Mesenchymal stem cell (in vitro differentiated cells and primary cell): ENCODE measurements around the gene HIGD1C. TPM values are rescaled to one million over a fixed set of nuclear protein-coding genes. Genes with fewer than 3 reads are reported as not detected.
"Not testable (repeated sequence)": the region's sequence is repeated elsewhere in the genome, so short reads cannot be mapped to it uniquely, and the experiment has no call there.

Experiments
- DNase-seq: peaks from one replicate; pipeline ENCODE4 v3.0.0-alpha.2; 2013
- H2AFZ ChIP-seq: one replicate; pipeline ENCODE4 v1.6.1; 2013; ENCODE audit warnings: low read depth, mild to moderate bottlenecking, control low read depth, inconsistent platforms, low read length, moderate library complexity
- H2AK5ac ChIP-seq: 2 replicates; pipeline ENCODE4 v1.6.1; 2013; ENCODE audit warnings: low read length, moderate library complexity, mild to moderate bottlenecking, inconsistent platforms; ENCODE audit not compliant: severe bottlenecking
- H2BK120ac ChIP-seq: one replicate; pipeline ENCODE4 v1.6.1; 2013; ENCODE audit warnings: low read depth, mild to moderate bottlenecking, inconsistent platforms, low read length, moderate library complexity
- H2BK12ac ChIP-seq, 2 experiments: one replicate each; pipeline ENCODE4 v1.6.1; 2013; ENCODE audit warnings: inconsistent platforms in 2 of 2, low read length in 2 of 2, mild to moderate bottlenecking in 2 of 2, moderate library complexity in 2 of 2, control low read depth in 1 of 2
- H2BK15ac ChIP-seq: one replicate; pipeline ENCODE4 v1.6.1; 2013; ENCODE audit warnings: mild to moderate bottlenecking, low read depth, inconsistent platforms; ENCODE audit not compliant: poor library complexity, severe bottlenecking
- H2BK5ac ChIP-seq: 2 replicates; pipeline ENCODE4 v1.6.1; 2013; ENCODE audit warnings: low read depth, mild to moderate bottlenecking, low read length, control low read depth, inconsistent platforms; ENCODE audit not compliant: poor library complexity, severe bottlenecking
- H3K14ac ChIP-seq, 2 experiments: one replicate each; pipeline ENCODE4 v1.6.1; 2013; ENCODE audit warnings: inconsistent platforms in 2 of 2, low read length in 2 of 2, control low read depth in 1 of 2, mild to moderate bottlenecking in 1 of 2, moderate library complexity in 1 of 2
- H3K18ac ChIP-seq, 2 experiments: one replicate each; pipeline ENCODE4 v1.6.1; 2013; ENCODE audit warnings: inconsistent platforms in 2 of 2, low read length in 2 of 2, control low read depth in 1 of 2, low read depth in 1 of 2, mild to moderate bottlenecking in 1 of 2
- H3K23ac ChIP-seq, 2 experiments: one replicate each; pipeline ENCODE4 v1.6.1; 2013; ENCODE audit warnings: inconsistent platforms in 2 of 2, low read length in 2 of 2, mild to moderate bottlenecking in 2 of 2, moderate library complexity in 2 of 2, control low read depth in 1 of 2
- H3K27ac ChIP-seq: 2 replicates; pipeline ENCODE4 v1.5.1; 2013; ENCODE audit warnings: mild to moderate bottlenecking, moderate library complexity, low read length, control low read depth, inconsistent platforms; ENCODE audit not compliant: poor library complexity, severe bottlenecking
- H3K27me3 ChIP-seq, 2 experiments: 2 replicates each; pipeline versions ENCODE4 v1.6.1 to v1.7.0; 2013; ENCODE audit warnings: low read length in 2 of 2, mild to moderate bottlenecking in 2 of 2, moderate library complexity in 2 of 2, control low read depth in 1 of 2, inconsistent platforms in 1 of 2; ENCODE audit not compliant: control insufficient read depth in 1 of 2, insufficient read depth in 1 of 2
- H3K36me3 ChIP-seq, 2 experiments: 2 replicates each; pipeline versions ENCODE4 v1.6.1 to v1.7.0; 2013; ENCODE audit warnings: low read length in 2 of 2, control low read depth in 1 of 2, inconsistent platforms in 1 of 2, low read depth in 1 of 2, mild to moderate bottlenecking in 1 of 2; ENCODE audit not compliant: insufficient read depth in 2 of 2, control insufficient read depth in 1 of 2
- H3K4ac ChIP-seq, 2 experiments: one replicate each; pipeline ENCODE4 v1.6.1; 2013; ENCODE audit warnings: inconsistent platforms in 2 of 2, low read length in 2 of 2, mild to moderate bottlenecking in 2 of 2, moderate library complexity in 2 of 2, control low read depth in 1 of 2, low read depth in 1 of 2
- H3K4me1 ChIP-seq: 2 replicates; pipeline ENCODE4 v1.6.1; 2013; ENCODE audit warnings: low read depth, low read length, control low read depth; ENCODE audit not compliant: control insufficient read depth, insufficient read depth
- H3K4me2 ChIP-seq: 2 replicates; pipeline ENCODE4 v1.6.1; 2013; ENCODE audit warnings: low read length, mild to moderate bottlenecking, inconsistent platforms; ENCODE audit not compliant: poor library complexity, severe bottlenecking
- H3K4me3 ChIP-seq, 2 experiments: 2 replicates each; pipeline versions ENCODE4 v1.5.1 to v1.7.0; 2013; ENCODE audit warnings: low read length in 2 of 2, mild to moderate bottlenecking in 2 of 2, control low read depth in 1 of 2, low read depth in 1 of 2; ENCODE audit not compliant: insufficient read depth in 1 of 2
- H3K79me1 ChIP-seq: replicated peaks from 2 replicates; pipeline ENCODE4 v1.6.1; 2013; ENCODE audit warnings: mild to moderate bottlenecking, control low read depth, low read length, inconsistent platforms; ENCODE audit not compliant: poor library complexity, severe bottlenecking
- H3K9ac ChIP-seq: 2 replicates; pipeline ENCODE4 v1.7.0; 2013; ENCODE audit warnings: mild to moderate bottlenecking, low read length, moderate library complexity
- H3K9me3 ChIP-seq: 2 replicates; pipeline ENCODE4 v1.7.0; 2013; ENCODE audit warnings: mild to moderate bottlenecking, low read length; ENCODE audit not compliant: control insufficient read depth
- H4K8ac ChIP-seq: one replicate; pipeline ENCODE4 v1.6.1; 2013; ENCODE audit warnings: inconsistent platforms, mild to moderate bottlenecking, low read length, moderate library complexity
- H4K91ac ChIP-seq: one replicate; pipeline ENCODE4 v1.6.1; 2013; ENCODE audit warnings: mild to moderate bottlenecking, low read length, inconsistent platforms
- WGBS: methylation state at CpG from one replicate; pipeline ENCODE4 v1.1.7; 2013; ENCODE audit warnings: mixed read lengths; 5-methylcytosine and 5-hydroxymethylcytosine counted together
- polyA plus RNA-seq, 2 experiments: library from polyadenylated mRNA; stranded (reverse); fragments of 200-250 nt; gene quantifications; one replicate each; pipeline ENCODE4 v1.2.3, GENCODE V29; 2013

Gene HIGD1C
- not detected for polyA plus RNA-seq (2013, experiment 1 of 2)
- not detected for polyA plus RNA-seq (2013, experiment 2 of 2)

DNA sequence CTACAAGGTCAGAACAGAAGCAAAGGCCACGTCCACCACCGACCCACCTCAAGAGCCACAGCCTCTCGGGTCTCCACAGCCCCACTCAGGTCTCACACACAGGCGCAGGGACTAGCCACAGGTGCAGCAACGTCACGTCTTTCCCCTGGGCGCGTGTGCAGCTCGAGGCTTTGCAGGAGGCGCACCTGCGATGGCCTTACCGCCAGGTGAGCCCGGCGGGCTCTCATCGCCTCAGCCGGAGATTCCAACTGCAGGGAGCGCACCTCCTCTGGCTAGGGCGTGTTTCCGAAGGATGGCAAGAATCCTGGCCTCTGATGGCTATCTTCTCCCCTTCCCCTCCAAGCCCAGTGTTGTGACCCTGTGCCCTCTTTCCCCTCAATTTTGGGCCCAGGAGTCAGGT is at the start of gene HIGD1C:
HIGD1C (plus strand) TSS at position 35 of the 400 bp plus-strand sequence. CDS start 1,455 bp downstream, outside the sequence.
- H2BK120ac ChIP-seq = no peak within 1 kb of the TSS
- H3K18ac ChIP-seq = no peak within 1 kb of the TSS
- no peak within 1 kb of the TSS for H4K91ac ChIP-seq
- H3K23ac ChIP-seq = no peak within 1 kb of the TSS
- no peak within 1 kb of the TSS for H3K14ac ChIP-seq
- H4K8ac ChIP-seq = no peak within 1 kb of the TSS
- H2BK12ac ChIP-seq = no peak within 1 kb of the TSS
- DNase-seq = no peak
- no peak within 1 kb of the TSS for H2AK5ac ChIP-seq
- no peak within 1 kb of the TSS for H3K27ac ChIP-seq
- peaks cover 0 to 9% of the 10 kb centered on the region in 2 experiments for H3K36me3 ChIP-seq
- H3K4me1 ChIP-seq = no peaks in the 10 kb centered on the region
- H3K27me3 ChIP-seq = no peaks in the 10 kb centered on the region
- H3K4me2 ChIP-seq = no peak within 1 kb of the TSS
- no peaks in the 10 kb centered on the region for H3K9me3 ChIP-seq
- no peak within 1 kb of the TSS for H3K4ac ChIP-seq
- no peak within 1 kb of the TSS for H2AFZ ChIP-seq
- no peak within 1 kb of the TSS for H3K4me3 ChIP-seq
- H3K79me1 ChIP-seq = no peaks in the 10 kb centered on the region
- H3K9ac ChIP-seq = no peak within 1 kb of the TSS
- no peak within 1 kb of the TSS for H2BK5ac ChIP-seq
- 95% methylated on average over 19 of the region's 19 CpGs for WGBS
- no peak within 1 kb of the TSS for H2BK15ac ChIP-seq

- H3K27me3 ChIP-seq, H3K27ac ChIP-seq, H3K79me1 ChIP-seq, H4K8ac ChIP-seq, H4K91ac ChIP-seq, H3K18ac ChIP-seq, DNase-seq, H3K4me1 ChIP-seq, H2BK5ac ChIP-seq, H3K9ac ChIP-seq, H2BK15ac ChIP-seq, H3K14ac ChIP-seq, H2BK12ac ChIP-seq, H3K4ac ChIP-seq, H2AK5ac ChIP-seq, H2BK120ac ChIP-seq, H3K4me3 ChIP-seq, H3K4me2 ChIP-seq, H2AFZ ChIP-seq, H3K36me3 ChIP-seq, H3K23ac ChIP-seq: not testable (repeated sequence)
- 89% methylated on average over 3 of the region's 5 CpGs for WGBS
- H3K9me3 ChIP-seq = peaks cover 27% of the 10 kb centered on the region
These were observed 43.9 kb upstream of the HIGD1C start for GRCh38 chr12:50908479-50908878.

DNA sequence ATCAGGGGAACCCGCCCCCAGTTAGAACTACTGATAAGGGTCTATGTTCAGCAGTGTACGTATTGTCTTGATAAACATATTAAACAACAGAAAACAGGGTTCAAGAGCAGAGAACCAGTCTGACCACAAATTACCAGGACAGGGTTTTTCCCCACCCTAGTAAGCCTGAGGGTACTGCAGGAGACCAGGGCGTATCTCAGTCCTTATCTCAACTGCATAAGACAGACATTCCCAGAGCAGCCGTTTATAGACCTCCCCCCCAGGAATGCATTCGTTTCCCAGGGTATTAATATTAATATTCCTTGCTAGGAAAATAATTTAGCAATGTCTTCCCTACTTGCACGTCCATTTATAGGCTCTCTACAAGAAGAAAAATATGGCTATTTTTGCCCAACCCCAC is 40.0 kb upstream of the HIGD1C start:
- not testable (repeated sequence) for H2BK5ac ChIP-seq, H4K8ac ChIP-seq, H3K18ac ChIP-seq, H3K14ac ChIP-seq, H3K36me3 ChIP-seq, H3K4me2 ChIP-seq, H2BK15ac ChIP-seq, H3K27me3 ChIP-seq, H3K9ac ChIP-seq, H2AK5ac ChIP-seq, H3K4ac ChIP-seq, H3K79me1 ChIP-seq, H2BK12ac ChIP-seq, H3K27ac ChIP-seq, H2AFZ ChIP-seq, H3K4me3 ChIP-seq, H4K91ac ChIP-seq, H3K23ac ChIP-seq, H3K4me1 ChIP-seq, DNase-seq, H2BK120ac ChIP-seq
- 86% methylated on average over 3 of the region's 6 CpGs for WGBS
- peaks cover 52% of the 10 kb centered on the region for H3K9me3 ChIP-seq

DNA sequence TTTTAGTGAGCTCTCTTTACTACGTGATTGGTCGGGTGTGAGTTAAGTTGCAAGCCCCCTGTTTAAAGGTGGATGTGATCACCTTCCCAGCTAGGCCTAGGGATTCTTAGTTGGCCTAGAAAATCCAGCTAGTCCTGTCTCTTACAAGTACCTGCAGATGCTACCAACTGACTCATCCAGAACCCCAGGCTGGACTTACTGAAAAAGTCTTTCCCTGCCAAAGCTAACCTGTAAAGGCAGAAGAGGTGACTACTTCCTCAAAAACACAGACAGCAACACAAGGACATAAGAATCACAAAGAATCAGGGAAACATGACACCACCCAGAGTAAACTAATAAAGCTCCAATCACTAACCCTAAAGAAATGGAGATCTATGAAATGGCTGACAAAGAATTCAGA is 39.1 kb upstream of the HIGD1C start:
- no peak overlapping the region for H2BK120ac ChIP-seq
- no peak overlapping the region for H2BK12ac ChIP-seq
- no peak overlapping the region for H3K23ac ChIP-seq
- DNase-seq = no peak
- H3K9me3 ChIP-seq = peaks cover 52% of the 10 kb centered on the region
- no peaks in the 10 kb centered on the region for H3K36me3 ChIP-seq
- H3K27me3 ChIP-seq = no peaks in the 10 kb centered on the region
- 97% methylated on average over 2 of the region's 2 CpGs for WGBS
- no peak overlapping the region for H2AFZ ChIP-seq
- no peak overlapping the region for H2AK5ac ChIP-seq
- no peak overlapping the region for H3K27ac ChIP-seq
- no peak overlapping the region for H3K14ac ChIP-seq
- no peak overlapping the region for H4K91ac ChIP-seq
- no peak overlapping the region for H3K4me3 ChIP-seq
- H3K18ac ChIP-seq = no peak overlapping the region
- no peaks in the 10 kb centered on the region for H3K79me1 ChIP-seq
- no peak overlapping the region for H3K4ac ChIP-seq
- no peak overlapping the region for H3K4me2 ChIP-seq
- no peaks in the 10 kb centered on the region for H3K4me1 ChIP-seq
- no peak overlapping the region for H4K8ac ChIP-seq
- no peak overlapping the region for H3K9ac ChIP-seq
- H2BK5ac ChIP-seq = no peak overlapping the region
- no peak overlapping the region for H2BK15ac ChIP-seq
